Sigmoid colon (tissue), 4 donors: Measurements from ENCODE around the gene KIF3B.

ENCODE experiments used
- POLR2A ChIP-seq, 2 donors: fragments of 450-650 bp; IDR thresholded peaks; one replicate each; pipeline ENCODE4 v1.6.1; 2016; ENCODE audit warnings: antibody characterized with exemption in 2 of 2, mild to moderate bottlenecking in 2 of 2, moderate library complexity in 2 of 2
- POLR2AphosphoS5 ChIP-seq, 4 donors: sonication (generic); formaldehyde crosslinking; IDR thresholded peaks; one replicate each; pipeline ENCODE4 v1.6.1; 2017; ENCODE audit warnings: antibody characterized with exemption in 4 of 4
- TF ChIP-seq, protein P1 (sequence below), 4 experiments: fragments of 450-650 bp in 3 of 4; fragments of 200-600 bp in 1 of 4; IDR thresholded peaks; one replicate each; pipeline ENCODE4 v1.5.1; 2016 to 2019; ENCODE audit warnings: antibody characterized with exemption in 4 of 4, mild to moderate bottlenecking in 3 of 4, moderate library complexity in 2 of 4

DNA sequence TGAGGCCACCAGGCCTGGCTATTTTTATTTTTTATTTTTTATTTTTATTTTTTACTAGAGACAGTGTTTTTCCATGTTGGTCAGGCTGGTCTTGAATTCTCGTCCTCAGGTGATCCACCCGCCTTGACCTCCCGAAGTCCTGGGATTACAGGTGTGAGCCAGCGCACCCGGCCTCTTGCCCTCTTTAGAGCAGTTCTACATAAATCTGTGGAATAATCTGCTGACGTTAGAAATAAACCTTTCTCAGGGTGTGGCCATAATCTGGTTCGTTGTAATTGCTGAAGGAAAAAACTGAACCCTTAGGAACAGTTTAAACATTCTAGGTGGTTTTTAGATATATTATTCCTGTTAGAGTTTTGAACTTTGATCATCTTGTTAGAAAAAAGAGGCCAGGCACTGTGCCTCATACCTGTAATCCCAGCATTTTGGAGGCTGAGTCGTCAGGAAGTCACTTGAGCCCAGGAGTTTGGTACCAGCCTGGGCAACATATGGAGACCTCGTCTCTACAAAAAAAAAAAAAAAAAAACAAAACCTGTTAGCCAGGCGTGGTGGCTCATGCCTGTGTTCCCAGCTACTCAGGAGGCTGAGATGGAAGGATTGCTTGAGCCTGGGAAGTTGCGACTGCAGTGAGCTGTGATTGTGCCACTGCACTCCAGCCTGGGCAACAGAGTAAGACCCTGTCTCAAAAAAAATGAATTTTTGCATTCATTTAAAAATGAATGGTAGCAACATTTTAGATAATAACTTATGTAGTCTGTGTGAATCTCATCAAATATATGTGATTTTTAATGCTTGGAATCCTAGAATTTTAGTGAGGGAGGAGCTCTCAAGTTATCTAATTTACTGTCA lies 104.9 kb downstream of the KIF3B start:
- TF ChIP-seq, protein P1, sequence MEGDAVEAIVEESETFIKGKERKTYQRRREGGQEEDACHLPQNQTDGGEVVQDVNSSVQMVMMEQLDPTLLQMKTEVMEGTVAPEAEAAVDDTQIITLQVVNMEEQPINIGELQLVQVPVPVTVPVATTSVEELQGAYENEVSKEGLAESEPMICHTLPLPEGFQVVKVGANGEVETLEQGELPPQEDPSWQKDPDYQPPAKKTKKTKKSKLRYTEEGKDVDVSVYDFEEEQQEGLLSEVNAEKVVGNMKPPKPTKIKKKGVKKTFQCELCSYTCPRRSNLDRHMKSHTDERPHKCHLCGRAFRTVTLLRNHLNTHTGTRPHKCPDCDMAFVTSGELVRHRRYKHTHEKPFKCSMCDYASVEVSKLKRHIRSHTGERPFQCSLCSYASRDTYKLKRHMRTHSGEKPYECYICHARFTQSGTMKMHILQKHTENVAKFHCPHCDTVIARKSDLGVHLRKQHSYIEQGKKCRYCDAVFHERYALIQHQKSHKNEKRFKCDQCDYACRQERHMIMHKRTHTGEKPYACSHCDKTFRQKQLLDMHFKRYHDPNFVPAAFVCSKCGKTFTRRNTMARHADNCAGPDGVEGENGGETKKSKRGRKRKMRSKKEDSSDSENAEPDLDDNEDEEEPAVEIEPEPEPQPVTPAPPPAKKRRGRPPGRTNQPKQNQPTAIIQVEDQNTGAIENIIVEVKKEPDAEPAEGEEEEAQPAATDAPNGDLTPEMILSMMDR (IDR thresholded peaks at IDR 0.05), result no peak
- TF ChIP-seq POLR2AphosphoS5 (IDR thresholded peaks at IDR 0.05) (no peak), POLR2A (IDR thresholded peaks at IDR 0.05) (no peak)
